IPS DF 6.9 (cell line): Measurements from ENCODE around the gene B4GALT7.
"Not testable (repeated sequence)": the region's sequence is repeated elsewhere in the genome, so short reads cannot be mapped to it uniquely, and the experiment has no call there.

Experiments
- DNase-seq: peaks from one replicate; pipeline ENCODE4 v3.0.0-alpha.2; 2013; ENCODE audit warnings: low read depth, low spot score
- H3K27ac ChIP-seq: one replicate; pipeline ENCODE4 v1.5.1; 2013; ENCODE audit warnings: low read length, control low read depth
- H3K27me3 ChIP-seq: 2 replicates; pipeline ENCODE4 v1.6.1; 2013; ENCODE audit warnings: mild to moderate bottlenecking, low read length; ENCODE audit not compliant: control insufficient read depth, insufficient read depth
- H3K36me3 ChIP-seq: 2 replicates; pipeline ENCODE4 v1.6.1; 2013; ENCODE audit warnings: low read length; ENCODE audit not compliant: control insufficient read depth, insufficient read depth
- H3K4me1 ChIP-seq: 2 replicates; pipeline ENCODE4 v1.6.1; 2013; ENCODE audit warnings: low read length; ENCODE audit not compliant: control insufficient read depth, insufficient read depth
- H3K4me3 ChIP-seq: 2 replicates; pipeline ENCODE4 v1.5.1; 2013; ENCODE audit warnings: mild to moderate bottlenecking, low read length
- H3K9me3 ChIP-seq: 2 replicates; pipeline ENCODE4 v1.6.1; 2013; ENCODE audit warnings: low read length, inconsistent platforms; ENCODE audit not compliant: control insufficient read depth, insufficient read depth
- WGBS: extraction: QIAGEN DNeasy Blood & Tissue Kit; methylation state at CpG from one replicate; pipeline ENCODE4 v1.1.7; 2013; ENCODE audit warnings: mixed read lengths, missing lambda C conversion rate; ENCODE audit not compliant: insufficient read length, insufficient coverage; 5-methylcytosine and 5-hydroxymethylcytosine counted together

B4GALT7 gene, protein sequence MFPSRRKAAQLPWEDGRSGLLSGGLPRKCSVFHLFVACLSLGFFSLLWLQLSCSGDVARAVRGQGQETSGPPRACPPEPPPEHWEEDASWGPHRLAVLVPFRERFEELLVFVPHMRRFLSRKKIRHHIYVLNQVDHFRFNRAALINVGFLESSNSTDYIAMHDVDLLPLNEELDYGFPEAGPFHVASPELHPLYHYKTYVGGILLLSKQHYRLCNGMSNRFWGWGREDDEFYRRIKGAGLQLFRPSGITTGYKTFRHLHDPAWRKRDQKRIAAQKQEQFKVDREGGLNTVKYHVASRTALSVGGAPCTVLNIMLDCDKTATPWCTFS

DNA sequence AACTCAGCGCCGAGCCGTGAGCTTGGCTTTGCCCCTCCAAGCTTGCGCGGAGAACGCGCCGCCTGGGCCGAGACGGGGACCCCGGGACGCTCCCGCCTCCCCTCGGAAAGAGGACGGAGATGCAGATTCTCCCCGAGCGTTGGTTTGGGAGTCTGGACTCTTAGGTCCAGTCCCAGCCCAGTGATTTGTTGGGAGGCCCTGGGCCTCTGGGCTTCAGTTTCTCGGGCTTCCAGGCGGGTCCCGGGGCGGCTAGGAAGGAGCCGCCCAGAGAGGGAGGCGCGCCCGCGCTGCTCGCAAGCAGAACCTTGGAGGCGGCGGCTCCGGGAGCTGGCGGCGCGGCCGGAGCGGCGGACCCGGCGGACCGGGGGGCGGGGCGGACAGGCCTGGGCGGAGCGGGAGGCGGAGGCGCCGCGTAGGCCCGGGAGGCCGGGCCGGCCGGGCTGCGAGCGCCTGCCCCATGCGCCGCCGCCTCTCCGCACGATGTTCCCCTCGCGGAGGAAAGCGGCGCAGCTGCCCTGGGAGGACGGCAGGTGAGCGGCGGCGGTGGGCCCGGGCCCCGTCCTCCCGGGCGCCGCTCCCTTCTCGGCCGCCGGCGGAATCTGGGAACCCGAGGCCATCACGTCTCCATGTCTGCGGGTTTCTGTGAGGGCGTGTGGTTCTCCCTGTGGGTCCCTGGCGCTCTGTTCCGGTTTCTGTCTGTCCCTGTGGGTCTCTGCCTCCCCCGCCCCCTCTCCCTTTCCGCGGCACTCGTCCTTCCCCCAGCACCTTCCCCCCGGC, at the start of gene B4GALT7:
TSS of gene B4GALT7 (plus strand) at position 402 of the 777 bp plus-strand sequence. CDS start at position 481, 79 bp downstream.
- Histone ChIP-seq H3K4me3 (peak within 1 kb of the TSS; percentile 89), H3K9me3 (no peaks in the 10 kb centered on the region), H3K36me3 (peaks cover 16% of the 10 kb centered on the region; the same call in 1 of the 2 replicates), H3K27me3 (no peaks in the 10 kb centered on the region), H3K4me1 (no peaks in the 10 kb centered on the region), H3K27ac (no peak within 1 kb of the TSS)
- DNase-seq = peak; percentile 29
- WGBS = no CpG with 5 or more reads among the region's 86 CpGs

DNA sequence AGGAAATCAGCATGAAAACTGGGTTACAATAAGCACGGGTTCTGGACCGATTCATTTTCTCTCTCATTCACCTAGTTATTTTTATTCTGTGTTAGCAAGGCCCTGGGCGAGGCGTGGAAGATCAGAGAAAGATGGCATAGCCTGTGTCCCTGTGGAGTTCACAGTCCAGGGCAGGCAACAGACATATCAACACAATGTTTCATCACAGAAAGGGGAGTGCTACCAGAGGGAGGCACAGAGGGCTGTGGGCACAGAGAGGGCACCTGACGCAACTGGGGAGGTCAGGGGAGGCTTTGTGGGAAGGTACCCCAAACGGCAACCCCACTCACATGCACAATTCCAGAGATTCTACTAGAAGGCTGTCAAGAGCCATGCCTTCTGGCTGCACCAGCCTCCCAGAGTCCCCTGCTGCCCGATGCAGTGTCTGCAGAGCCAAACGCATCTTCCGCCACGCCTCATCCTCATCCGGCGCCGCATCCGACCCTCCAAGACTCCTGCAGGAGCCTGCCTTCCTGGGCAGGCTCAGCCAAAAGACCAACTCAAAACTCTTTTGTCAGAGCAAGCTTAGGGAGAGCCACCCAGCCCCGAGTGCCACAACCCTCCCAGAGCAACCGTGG, 47.0 kb upstream of the B4GALT7 start:
- peak overlapping the region; percentile 99; the same call in 1 of the 2 replicates for H3K4me3 ChIP-seq
- no peaks in the 10 kb centered on the region for H3K9me3 ChIP-seq
- no peaks in the 10 kb centered on the region; the same call in 1 of the 2 replicates for H3K36me3 ChIP-seq
- no peak overlapping the region for H3K27ac ChIP-seq
- WGBS = no CpG with 5 or more reads among the region's 16 CpGs
- DNase-seq = no peak
- no peaks in the 10 kb centered on the region for H3K27me3 ChIP-seq
- H3K4me1 ChIP-seq = peaks cover 2% of the 10 kb centered on the region; the same call in 1 of the 2 replicates

DNA sequence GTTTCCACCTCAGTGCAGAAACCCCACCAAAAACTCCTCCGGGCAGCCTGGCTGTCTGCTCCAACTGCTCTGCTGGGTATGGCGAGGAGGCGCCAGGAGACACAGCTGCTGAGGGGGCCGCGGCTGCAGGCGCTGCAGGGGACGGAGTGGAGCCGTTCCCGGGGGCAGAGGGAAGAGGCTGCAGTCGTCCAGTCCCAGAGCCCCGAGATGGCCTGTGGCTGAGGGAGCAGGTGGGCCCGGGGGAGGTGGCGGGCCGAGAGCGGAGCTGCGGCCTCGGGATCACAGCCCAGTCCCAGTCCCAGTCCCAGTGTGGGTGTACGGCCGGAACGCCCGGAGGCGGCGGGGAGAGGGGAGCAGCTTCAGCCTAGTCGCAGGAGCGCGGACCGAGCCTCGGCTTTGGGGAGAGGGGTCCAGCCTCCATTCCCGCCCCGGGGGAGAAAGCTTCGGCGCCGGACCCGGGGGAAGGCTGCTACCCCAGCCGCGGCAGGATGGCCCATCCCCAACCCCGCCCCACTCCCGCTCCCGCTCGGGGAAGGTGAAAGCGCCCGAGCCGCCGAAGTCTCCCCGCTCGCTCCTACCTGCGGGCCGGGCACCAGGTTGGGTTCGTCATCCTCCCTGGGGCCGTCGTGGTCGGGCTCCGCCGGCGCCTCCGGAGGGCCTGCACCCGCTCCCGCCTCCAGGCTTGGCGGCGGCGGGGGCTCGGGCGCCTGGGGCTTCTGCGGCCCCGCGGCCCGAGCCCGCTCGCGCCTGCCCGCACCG, 46.1 kb upstream of the B4GALT7 start:
- DNase-seq = no peak
- H3K36me3 ChIP-seq = no peaks in the 10 kb centered on the region; the same call in 1 of the 2 replicates
- no peaks in the 10 kb centered on the region for H3K27me3 ChIP-seq
- peak overlapping the region; percentile 99 for H3K4me3 ChIP-seq
- no peak overlapping the region for H3K27ac ChIP-seq
- no peaks in the 10 kb centered on the region for H3K9me3 ChIP-seq
- H3K4me1 ChIP-seq = peaks cover 2% of the 10 kb centered on the region; the same call in 1 of the 2 replicates
- no CpG with 5 or more reads among the region's 72 CpGs for WGBS

DNA sequence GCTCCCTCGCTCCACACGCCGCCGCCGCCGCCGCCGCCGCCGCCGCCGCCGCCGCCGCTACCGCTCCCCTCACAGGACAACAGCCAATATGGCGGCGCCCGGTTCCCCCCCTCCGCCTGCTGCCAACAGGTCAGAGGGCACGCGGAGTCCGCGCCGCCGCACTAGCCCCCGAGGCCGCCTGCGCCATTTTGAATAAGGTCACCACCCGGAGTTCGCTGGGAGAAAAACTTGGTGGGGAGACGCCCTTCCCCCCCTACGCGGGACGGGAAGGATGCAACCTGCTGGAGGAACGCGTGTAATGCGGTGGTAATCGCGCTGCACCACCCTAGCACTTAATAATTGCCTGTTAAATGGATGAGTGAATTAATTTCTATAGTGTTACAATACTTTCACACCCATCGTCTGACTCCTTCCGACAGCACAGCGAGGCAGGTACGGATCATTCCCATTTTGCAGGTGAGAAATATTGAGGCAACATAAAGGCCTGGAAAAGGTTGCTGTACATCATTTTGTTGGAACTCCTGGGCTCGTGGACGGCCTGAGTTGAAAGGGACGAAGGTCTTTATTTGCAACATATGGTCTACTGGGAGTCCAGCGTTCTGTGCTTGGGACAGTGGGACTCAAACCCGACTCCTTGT, 45.3 kb upstream of the B4GALT7 start, which contains the start of gene FAM193B:
TSS of gene FAM193B (minus strand) at position 90 of the 638 bp plus-strand sequence. CDS start 105 bp downstream, outside the sequence.
- Histone ChIP-seq H3K9me3 (no peaks in the 10 kb centered on the region), H3K36me3 (no peaks in the 10 kb centered on the region; the same call in 1 of the 2 replicates), H3K27ac (no peak within 1 kb of the TSS), H3K4me3 (peak within 1 kb of the TSS; percentile 99), H3K27me3 (no peaks in the 10 kb centered on the region), H3K4me1 (peaks cover 2% of the 10 kb centered on the region; the same call in 1 of the 2 replicates)
- no CpG with 5 or more reads among the region's 49 CpGs for WGBS
- peak; percentile 84 for DNase-seq

DNA sequence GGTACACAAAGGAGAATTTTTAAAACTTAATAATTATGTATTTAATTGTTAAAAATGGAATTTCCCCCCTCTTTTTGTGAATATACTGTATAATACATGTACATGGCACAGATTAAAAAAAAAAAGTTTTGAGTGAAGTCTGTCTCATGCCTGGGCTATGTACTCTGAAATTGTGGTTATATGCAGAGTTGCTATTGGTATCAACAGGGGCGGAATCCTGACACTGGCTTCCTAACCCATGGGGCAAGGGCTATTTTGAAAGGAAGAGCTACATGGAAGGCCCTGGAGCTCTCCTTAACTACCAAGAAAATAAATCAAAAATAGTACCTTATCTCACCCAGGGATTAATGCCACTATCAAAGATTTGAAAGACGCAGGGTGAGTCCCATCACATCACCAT, 44.7 kb upstream of the B4GALT7 start:
- H3K9me3 ChIP-seq = no peaks in the 10 kb centered on the region
- WGBS = no CpG with 5 or more reads among the region's 2 CpGs
- no peak overlapping the region for H3K27ac ChIP-seq
- no peak overlapping the region for H3K4me3 ChIP-seq
- DNase-seq = no peak
- H3K4me1 ChIP-seq = peaks cover 2% of the 10 kb centered on the region; the same call in 1 of the 2 replicates
- H3K27me3 ChIP-seq = no peaks in the 10 kb centered on the region
- H3K36me3 ChIP-seq = no peaks in the 10 kb centered on the region

DNA sequence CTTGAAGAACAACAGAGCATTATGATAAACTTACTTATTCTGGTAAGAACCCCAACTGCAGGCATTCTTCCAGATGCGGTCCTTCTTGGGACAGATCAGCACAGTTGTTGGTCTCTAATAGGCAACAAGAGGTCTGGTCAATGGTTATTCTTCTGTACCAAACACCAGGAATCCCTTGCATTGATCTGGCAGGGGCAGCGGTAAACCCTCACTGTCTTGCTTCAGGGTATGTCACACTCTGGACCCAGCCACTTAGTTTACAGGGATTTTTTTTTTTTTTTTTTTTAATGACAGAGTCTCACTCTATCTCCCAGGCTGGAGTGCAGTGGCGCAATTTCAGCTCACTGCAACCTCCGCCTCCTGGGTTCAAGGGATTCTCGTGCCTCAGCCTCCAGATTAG, 44.3 kb upstream of the B4GALT7 start:
- H3K9me3 ChIP-seq = no peaks in the 10 kb centered on the region
- H3K4me1 ChIP-seq = peaks cover 2% of the 10 kb centered on the region; the same call in 1 of the 2 replicates
- DNase-seq = no peak
- WGBS = no CpG with 5 or more reads among the region's 5 CpGs
- H3K27ac ChIP-seq = no peak overlapping the region
- H3K27me3 ChIP-seq = no peaks in the 10 kb centered on the region
- H3K4me3 ChIP-seq = no peak overlapping the region
- no peaks in the 10 kb centered on the region for H3K36me3 ChIP-seq

DNA sequence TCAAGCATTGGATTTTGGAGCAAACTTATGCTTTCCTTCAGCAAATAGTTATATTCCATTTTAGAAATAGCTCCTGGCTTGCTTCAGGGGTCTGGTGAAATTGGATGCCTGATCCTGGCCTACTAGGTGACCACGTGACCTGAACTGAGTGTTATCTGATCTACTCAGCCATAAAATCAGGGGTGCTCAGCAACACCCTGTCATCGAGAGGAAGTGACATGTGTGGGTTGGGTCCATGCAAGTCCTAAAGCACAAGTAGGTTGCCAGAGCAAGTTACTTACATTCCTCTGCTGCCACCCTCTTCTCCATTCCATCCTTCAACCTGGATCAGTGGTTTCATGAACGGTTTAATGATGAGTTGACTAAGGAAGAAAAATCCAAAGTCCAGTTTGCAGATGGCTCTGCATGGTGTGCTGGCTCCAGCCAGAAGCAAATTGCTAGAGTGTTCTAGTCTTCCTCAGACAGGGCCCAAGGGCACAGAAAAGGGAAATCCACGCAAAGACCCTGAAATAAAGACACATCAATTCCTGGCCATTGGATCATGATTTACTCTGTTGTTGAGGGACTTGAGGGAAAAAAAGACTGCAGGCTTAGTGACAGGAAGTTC, 42.8 kb upstream of the B4GALT7 start:
- DNase-seq = no peak
- H3K9me3 ChIP-seq = 0 out of 2 replicates have a peak, but pooled peaks cover under 1% of the 10 kb centered on the region
- WGBS = no CpG with 5 or more reads among the region's 4 CpGs

DNA sequence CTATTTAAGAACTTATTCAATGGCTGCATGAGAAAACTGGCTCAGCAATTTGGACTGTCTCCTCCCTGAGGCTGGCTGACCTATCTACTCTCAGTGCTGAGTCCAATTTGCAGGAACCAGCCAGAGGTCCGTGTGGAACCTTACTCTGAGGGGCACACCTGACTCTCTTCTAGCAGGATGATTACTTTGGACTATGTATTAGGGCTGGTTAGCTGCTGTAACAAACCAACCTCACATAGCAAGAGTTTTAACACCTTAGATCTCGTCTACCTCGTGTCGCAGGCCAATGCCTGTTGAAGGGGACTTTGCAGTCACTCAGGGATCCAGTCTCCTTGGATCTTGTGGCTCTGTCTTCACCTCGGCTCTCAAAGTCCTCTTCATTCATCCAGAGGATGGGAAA, 42.1 kb upstream of the B4GALT7 start:
- WGBS = no CpG with 5 or more reads among the region's 5 CpGs
- 0 out of 2 replicates have a peak, but pooled peaks cover 2% of the 10 kb centered on the region for H3K9me3 ChIP-seq

More for the DNA sequence above, 42.8 kb upstream of the B4GALT7 start:
- Histone ChIP-seq H3K36me3 (no peaks in the 10 kb centered on the region), H3K27ac (no peak overlapping the region), H3K4me1 (peaks cover 2% of the 10 kb centered on the region; the same call in 1 of the 2 replicates), H3K4me3 (no peak overlapping the region), H3K27me3 (no peaks in the 10 kb centered on the region)

DNA sequence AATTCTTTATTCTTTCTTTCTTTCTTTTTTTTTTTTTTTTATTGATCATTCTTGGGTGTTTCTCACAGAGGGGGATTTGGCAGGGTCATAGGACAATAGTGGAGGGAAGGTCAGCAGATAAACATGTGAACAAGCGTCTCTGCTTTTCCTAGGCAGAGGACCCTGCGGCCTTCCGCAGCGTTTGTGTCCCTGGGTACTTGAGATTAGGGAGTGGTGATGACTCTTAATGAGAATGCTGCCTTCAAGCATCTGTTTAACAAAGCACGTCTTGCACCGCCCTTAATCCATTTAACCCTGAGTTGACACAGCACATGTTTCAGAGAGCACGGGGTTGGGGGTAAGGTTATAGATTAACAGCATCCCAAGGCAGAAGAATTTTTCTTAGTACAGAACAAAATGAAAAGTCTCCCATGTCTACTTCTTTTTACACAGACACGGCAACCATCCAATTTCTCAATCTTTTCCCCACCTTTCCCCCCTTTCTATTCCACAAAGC, 40.4 kb upstream of the B4GALT7 start:
- not testable (repeated sequence) for H3K4me3 ChIP-seq, H3K9me3 ChIP-seq, H3K36me3 ChIP-seq, H3K4me1 ChIP-seq, H3K27ac ChIP-seq, DNase-seq, H3K27me3 ChIP-seq
- no CpG with 5 or more reads among the region's 8 CpGs for WGBS

More for the DNA sequence above, 42.1 kb upstream of the B4GALT7 start:
- Histone ChIP-seq H3K4me1 (peaks cover 2% of the 10 kb centered on the region; the same call in 1 of the 2 replicates), H3K27ac (no peak overlapping the region), H3K4me3 (no peak overlapping the region), H3K36me3 (no peaks in the 10 kb centered on the region), H3K27me3 (no peaks in the 10 kb centered on the region)
- DNase-seq = no peak
